H4 (cell line): ENCODE measurements around the gene ANKRD33B. TPM values are rescaled to one million over a fixed set of nuclear protein-coding genes. Genes with fewer than 3 reads are reported as not detected.

ENCODE experiments used
- DNase-seq: peaks from one replicate; pipeline ENCODE4 v3.0.0-alpha.2; 2015; ENCODE audit warnings: low spot score
- total RNA-seq: library from RNA; depleted of rRNA; stranded (reverse); fragments of >200 nt; shearing (Covaris generic); gene quantifications from 2 replicates; pipeline ENCODE4 v1.2.3, GENCODE V29; 2014

Gene ANKRD33B
- total RNA-seq, 1 experiment from 2014 or later, result 1.3 TPM

- DNase-seq, result no peak
Measured at GRCh38 chr5:10674096-10674495, 110.2 kb downstream of the ANKRD33B start.

GRCh38 chr5:10674582-10674981 lies 110.7 kb downstream of the ANKRD33B start:
- DNase-seq, result no peak

- no peak for DNase-seq
Measured at GRCh38 chr5:10675177-10675700, 111.4 kb downstream of the ANKRD33B start.

DNA sequence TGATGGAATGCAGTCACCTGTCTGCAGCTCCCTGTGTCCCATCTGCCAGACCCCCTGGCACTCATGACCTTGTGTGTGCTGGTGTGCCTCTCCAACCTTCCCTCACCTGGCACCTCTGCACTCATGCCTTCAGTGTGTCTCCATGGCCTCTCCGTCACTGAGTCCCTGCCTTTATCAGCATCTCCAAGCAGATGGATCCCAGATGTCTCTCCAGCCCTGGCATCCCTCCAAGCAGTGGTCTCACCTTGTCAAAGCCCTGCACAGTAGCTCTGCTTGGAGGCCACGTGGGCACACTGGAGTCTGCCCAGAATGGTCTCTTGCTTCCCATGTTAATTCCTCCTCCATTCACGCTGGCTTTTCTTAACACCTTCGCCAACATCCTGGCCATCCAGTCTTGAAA lies 112.4 kb downstream of the ANKRD33B start:
- DNase-seq, result no peak

DNA sequence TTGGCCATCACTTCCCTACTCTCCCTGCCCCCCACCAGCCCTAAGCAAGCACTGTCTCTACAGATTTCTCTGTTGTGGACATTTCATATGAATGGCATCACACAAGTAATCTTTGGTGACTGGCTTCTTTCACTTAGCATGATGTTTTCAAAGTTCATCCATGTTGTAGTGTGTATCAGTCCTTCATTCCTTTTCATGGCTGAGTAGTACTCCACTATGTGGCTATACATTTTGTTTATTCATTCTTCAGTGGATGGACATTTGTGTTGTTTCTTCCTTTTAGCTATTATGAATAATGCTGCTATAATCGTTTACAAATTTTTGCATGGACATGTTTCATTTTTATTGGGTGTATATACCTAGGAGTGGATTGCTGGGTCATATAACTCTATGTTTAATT lies 113.1 kb downstream of the ANKRD33B start:
- no peak for DNase-seq

DNA sequence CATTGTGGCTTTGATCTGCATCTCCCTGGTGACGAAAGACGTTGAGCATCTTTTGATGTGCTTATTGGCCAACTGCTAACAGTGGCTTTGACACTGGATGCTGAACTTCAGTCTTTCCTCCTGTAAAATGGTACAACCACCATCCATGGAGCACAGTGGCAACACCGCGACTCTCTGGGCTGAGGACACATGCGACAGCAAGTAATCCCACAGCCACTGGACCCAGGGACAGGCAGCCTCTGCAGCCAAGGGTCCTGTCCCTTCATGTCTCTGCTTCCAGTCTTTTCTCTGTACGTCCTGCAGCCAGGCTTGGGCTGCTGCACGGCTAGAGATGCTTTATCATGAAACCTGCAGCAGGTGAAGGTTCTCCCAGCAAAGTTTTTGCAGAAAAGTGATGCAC lies 113.7 kb downstream of the ANKRD33B start:
- no peak for DNase-seq

GRCh38 chr5:10678244-10678643 lies 114.4 kb downstream of the ANKRD33B start:
- DNase-seq, result peak; percentile 42

- DNase-seq, result no peak
Measured at GRCh38 chr5:10679336-10679988, 115.6 kb downstream of the ANKRD33B start.

DNA sequence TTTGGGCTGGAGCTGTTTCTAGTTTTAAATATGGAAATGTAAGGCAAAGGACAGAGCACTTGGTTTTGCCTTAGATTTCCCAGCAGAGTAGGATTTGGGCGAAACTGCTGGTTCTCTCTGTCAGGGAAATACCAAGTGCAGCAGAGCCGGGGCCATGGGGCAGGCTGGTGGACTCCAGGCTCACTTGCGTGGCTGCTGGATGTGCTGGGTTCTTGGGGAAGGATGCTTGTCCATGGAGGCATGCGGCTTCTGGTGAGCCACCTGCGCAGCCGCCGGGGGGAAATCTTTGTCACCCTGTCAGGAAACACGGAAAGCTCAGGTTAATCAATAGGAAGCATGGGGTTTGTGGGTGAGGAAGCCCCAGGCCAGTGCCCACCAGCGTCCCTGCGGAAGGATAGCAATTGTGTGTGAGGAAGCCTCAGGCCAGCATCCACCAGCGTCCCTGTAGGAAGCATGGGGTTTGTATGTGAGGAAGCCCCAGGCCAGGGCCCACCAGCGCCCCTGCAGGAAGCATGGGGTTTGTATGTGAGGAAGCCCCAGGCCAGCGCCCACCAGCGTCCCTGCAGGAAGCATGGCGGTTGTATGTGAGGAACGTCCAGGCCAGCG lies 117.1 kb downstream of the ANKRD33B start:
- no peak for DNase-seq

GRCh38 chr5:10681731-10682679 lies 118.1 kb downstream of the ANKRD33B start:
- DNase-seq, result no peak

DNA sequence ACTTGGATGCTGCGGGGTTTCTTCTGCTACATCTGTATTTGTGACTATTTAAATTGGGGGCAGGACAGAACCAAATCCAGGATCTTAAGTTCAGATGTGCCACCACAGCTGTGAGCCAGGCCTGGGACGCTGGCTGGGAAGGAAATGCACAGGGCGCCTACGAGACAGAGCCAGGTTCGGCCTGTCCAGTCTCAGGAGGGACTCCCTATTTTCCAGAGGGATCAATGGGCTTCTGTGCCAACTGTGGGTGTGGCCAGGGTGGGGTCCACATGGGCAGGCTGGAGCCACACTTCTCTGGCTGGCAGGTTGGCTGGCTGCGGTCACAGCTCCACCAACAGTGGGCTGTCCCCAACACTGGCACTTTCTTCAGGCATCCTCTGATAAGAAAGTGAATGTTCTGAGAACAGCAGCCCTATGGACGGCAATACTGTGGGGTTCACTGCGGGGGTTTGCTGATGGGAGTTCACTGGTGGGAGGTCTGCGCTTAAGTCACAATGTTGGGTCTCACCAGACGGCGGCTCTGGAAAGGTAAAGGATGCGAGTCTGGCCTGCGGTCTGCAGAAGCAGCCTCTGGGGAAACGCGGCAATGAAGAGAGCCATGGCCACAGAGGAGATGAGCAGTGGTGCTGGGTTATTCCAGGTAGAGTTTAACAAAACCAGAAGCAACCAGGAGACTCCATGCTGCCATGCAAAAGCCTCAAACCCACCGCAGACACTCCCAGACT lies 119.1 kb downstream of the ANKRD33B start:
- DNase-seq, result no peak

DNA sequence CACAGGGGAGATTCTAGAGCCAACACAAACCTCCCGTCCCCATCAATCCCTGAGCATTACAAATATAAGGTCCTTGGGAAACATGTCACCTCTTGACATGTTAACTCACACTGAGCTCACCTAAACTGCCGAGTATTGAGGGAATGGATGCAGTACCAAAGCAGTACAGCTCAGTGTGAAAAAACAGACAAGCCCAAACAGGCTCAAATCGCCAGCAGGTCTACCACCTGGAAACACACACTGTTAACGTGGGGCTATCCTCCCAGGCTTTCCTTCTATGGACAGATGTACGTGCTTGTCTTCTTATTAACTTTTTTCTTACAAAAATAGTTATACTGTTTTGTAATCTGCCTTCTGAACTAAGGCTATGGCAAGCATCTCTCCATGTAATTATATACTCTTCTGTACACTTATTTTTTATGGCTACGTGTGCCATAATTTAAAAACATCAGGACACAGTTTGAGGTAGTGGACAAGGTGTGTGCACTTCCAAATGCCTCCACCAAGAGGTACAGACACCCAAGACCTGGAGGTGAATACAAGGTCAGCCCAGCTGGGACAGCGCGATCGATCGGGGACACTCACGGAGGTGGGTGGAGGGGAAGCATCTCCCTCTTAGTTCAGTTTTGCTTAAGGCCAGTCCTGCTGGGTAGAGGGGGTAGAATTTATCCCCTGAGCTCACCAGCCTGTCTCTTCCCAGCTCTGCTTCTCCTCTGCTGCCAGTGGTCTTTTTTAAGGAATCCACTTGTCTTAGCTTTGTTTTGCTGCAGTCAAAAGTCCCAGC lies 120.6 kb downstream of the ANKRD33B start:
- DNase-seq, result no peak

- DNase-seq, result no peak
Measured at GRCh38 chr5:10685115-10685521, 121.2 kb downstream of the ANKRD33B start.

- DNase-seq, result no peak
Measured at GRCh38 chr5:10686890-10687289, 123.0 kb downstream of the ANKRD33B start.

- DNase-seq, result no peak
Measured at GRCh38 chr5:10688651-10689171, 124.8 kb downstream of the ANKRD33B start.

GRCh38 chr5:10689391-10690081 lies 125.7 kb downstream of the ANKRD33B start:
- DNase-seq, result peak; percentile 83

DNA sequence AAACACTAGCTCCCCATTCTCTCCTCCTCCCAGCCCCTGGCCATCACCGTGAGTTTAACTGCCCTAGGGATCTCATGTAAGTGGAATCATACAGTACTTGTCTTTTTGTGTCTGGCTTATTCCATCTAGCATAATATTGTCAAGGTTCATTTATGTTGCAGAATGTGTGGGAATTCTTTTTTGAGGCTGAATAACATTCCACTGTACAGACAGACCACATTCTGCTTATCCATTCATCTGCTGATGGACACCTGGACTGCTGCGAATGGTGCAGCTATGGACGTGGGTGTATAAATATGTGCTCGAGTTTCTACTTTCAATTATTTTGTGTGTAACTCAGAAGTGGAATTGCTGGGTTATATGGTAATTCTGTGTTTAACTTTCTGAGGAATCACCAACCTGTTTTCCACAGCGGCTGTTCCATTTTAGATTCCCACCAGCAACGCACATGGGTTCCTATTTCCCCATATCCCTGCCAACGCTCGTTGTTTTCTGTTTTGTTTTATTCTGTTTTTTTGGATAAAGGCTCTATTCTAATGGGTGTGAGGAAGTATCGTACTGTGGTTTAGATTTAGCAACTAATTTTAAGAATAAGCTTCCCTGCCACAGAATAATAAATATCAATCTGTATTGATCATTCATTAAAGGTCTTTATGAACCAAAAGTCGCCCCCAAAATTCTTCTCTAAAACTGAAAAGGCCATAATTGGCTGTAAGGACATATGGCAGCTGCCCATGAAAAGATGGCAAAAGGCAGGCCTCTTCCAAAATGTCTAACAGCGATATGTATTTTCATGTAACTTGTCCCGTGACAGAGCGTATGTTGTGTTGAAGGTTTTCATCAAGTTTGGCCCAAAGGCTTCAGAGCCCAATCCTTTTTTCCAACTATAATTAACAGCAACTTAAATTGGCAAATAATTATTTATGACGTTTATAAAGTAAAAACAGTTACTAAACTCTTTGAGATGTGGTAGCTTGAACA lies 126.9 kb downstream of the ANKRD33B start:
- DNase-seq, result no peak
